ENCODE measurements around the gene ZNF341.

DNA sequence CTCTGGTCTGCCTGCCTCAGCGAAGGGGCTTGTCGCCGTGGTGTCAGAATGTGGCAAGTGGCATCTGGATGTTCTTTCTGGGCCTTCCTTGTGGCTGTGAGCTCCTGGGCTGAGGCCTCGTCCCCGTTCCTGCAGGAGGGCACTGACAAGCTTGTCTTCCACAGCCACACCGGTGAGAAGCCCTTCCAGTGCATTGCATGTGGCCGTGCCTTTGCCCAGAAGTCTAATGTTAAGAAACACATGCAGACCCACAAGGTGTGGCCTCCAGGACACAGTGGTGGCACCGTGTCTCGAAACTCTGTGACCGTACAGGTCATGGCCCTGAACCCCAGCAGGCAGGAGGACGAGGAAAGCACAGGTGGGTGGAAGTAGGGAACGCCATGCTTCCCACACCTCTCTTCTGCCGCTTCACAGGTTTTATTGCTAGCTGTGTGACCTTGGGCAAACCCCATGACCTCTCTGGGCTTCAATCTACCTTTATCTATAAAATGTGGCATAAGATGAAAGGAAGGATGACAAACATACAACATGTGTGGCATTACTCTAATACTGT, 30.0 kb downstream of the ZNF341 start:
- no peak for TF ChIP-seq POLR2AphosphoS5 (IDR thresholded peaks at IDR 0.05; ENCODE audit: low read depth, low read length)
- TF ChIP-seq, protein P1, sequence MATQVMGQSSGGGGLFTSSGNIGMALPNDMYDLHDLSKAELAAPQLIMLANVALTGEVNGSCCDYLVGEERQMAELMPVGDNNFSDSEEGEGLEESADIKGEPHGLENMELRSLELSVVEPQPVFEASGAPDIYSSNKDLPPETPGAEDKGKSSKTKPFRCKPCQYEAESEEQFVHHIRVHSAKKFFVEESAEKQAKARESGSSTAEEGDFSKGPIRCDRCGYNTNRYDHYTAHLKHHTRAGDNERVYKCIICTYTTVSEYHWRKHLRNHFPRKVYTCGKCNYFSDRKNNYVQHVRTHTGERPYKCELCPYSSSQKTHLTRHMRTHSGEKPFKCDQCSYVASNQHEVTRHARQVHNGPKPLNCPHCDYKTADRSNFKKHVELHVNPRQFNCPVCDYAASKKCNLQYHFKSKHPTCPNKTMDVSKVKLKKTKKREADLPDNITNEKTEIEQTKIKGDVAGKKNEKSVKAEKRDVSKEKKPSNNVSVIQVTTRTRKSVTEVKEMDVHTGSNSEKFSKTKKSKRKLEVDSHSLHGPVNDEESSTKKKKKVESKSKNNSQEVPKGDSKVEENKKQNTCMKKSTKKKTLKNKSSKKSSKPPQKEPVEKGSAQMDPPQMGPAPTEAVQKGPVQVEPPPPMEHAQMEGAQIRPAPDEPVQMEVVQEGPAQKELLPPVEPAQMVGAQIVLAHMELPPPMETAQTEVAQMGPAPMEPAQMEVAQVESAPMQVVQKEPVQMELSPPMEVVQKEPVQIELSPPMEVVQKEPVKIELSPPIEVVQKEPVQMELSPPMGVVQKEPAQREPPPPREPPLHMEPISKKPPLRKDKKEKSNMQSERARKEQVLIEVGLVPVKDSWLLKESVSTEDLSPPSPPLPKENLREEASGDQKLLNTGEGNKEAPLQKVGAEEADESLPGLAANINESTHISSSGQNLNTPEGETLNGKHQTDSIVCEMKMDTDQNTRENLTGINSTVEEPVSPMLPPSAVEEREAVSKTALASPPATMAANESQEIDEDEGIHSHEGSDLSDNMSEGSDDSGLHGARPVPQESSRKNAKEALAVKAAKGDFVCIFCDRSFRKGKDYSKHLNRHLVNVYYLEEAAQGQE (IDR thresholded peaks at IDR 0.05; ENCODE audit: insufficient read depth in 1 of 2, low read depth in 2 of 2, low read length in 1 of 2), result no peak
